Endodermal cell (in vitro differentiated cells): Measurements from ENCODE around the gene MPG. TPM values are rescaled to one million over a fixed set of nuclear protein-coding genes. Genes with fewer than 3 reads are reported as not detected.

Experiments used
- DNase-seq: peaks from one replicate; pipeline ENCODE4 v3.0.0-alpha.2; 2017
- H3K27ac ChIP-seq: 2 replicates; pipeline ENCODE4 v1.5.1; 2013; ENCODE audit warnings: mild to moderate bottlenecking, low read depth, low read length, moderate library complexity
- H3K27me3 ChIP-seq: 2 replicates; pipeline ENCODE4 v1.6.1; 2013; ENCODE audit warnings: mild to moderate bottlenecking, low read length, moderate library complexity; ENCODE audit not compliant: insufficient read depth, control insufficient read depth, poor library complexity, severe bottlenecking
- H3K36me3 ChIP-seq: 2 replicates; pipeline ENCODE4 v1.7.0; 2013; ENCODE audit warnings: mild to moderate bottlenecking, low read length, moderate library complexity; ENCODE audit not compliant: control insufficient read depth, insufficient read depth
- H3K4me1 ChIP-seq: one replicate; pipeline ENCODE4 v1.7.0; 2013; ENCODE audit warnings: low read length; ENCODE audit not compliant: control insufficient read depth, insufficient read depth
- H3K4me3 ChIP-seq: 2 replicates; pipeline ENCODE4 v1.5.1; 2013; ENCODE audit warnings: mild to moderate bottlenecking, low read length, moderate library complexity
- H3K9ac ChIP-seq: 2 replicates; pipeline ENCODE4 v1.6.1; 2013; ENCODE audit warnings: mild to moderate bottlenecking, low read length, moderate library complexity; ENCODE audit not compliant: poor library complexity, severe bottlenecking; ENCODE audit errors: extremely low read depth
- H3K9me3 ChIP-seq: 2 replicates; pipeline ENCODE4 v1.6.1; 2013; ENCODE audit warnings: mild to moderate bottlenecking, low read length, moderate library complexity; ENCODE audit not compliant: control insufficient read depth
- H3K27ac Mint-ChIP-seq: 2 replicates; pipeline ENCODE4 v1.8.0; 2020; ENCODE audit warnings: mixed read lengths
- H3K27me3 Mint-ChIP-seq: 2 replicates; pipeline ENCODE4 v1.8.0; 2021; ENCODE audit warnings: mild to moderate bottlenecking, mixed read lengths; ENCODE audit not compliant: insufficient read depth
- H3K36me3 Mint-ChIP-seq: 2 replicates; pipeline ENCODE4 v1.8.0; 2020; ENCODE audit warnings: low read depth, mixed read lengths
- H3K4me1 Mint-ChIP-seq: 2 replicates; pipeline ENCODE4 v1.8.0; 2020; ENCODE audit warnings: mixed read lengths
- H3K4me3 Mint-ChIP-seq: 2 replicates; pipeline ENCODE4 v1.8.0; 2020; ENCODE audit warnings: mild to moderate bottlenecking, moderate library complexity, mixed read lengths
- H3K9me3 Mint-ChIP-seq: 2 replicates; pipeline ENCODE4 v1.8.0; 2020; ENCODE audit warnings: mild to moderate bottlenecking, mixed read lengths
- WGBS, 2 experiments: methylation state at CpG; one replicate each; pipeline versions ENCODE4 v1.1.5 to v1.1.7; 2013; ENCODE audit warnings: missing lambda C conversion rate in 2 of 2, mixed read lengths in 1 of 2; ENCODE audit not compliant: insufficient coverage in 1 of 2, insufficient read length in 1 of 2; 5-methylcytosine and 5-hydroxymethylcytosine counted together
- total RNA-seq, 2 donors: library from RNA; stranded (reverse); fragmentation: NEBNext Ultra II Directional in 1 of 2; extraction: Animal tissue kit (Norgen Biotek cat#: 25700) in 1 of 2; gene quantifications; 2 replicates in 1 of 2; 3 replicates in 1 of 2; pipeline ENCODE4 v1.2.1, GENCODE V29; 2021
- TF ChIP-seq, protein P1 (sequence below): fragments of 200-600 bp; sonication (generic); conservative IDR thresholded peaks from 2 replicates; pipeline ENCODE4 v1.5.0; 2021; ENCODE audit warnings: antibody characterized with exemption, mild to moderate bottlenecking

The MPG gene
- total RNA-seq, 2 donors from 2014 or later = 59.9 to 62.2 TPM

- H3K4me1 Mint-ChIP-seq = peaks cover 53% of the 10 kb centered on the region
- no peaks in the 10 kb centered on the region for H3K27me3 Mint-ChIP-seq
- H3K36me3 ChIP-seq = no peaks in the 10 kb centered on the region
- DNase-seq = peak; percentile 89
- no peaks in the 10 kb centered on the region for H3K36me3 Mint-ChIP-seq
- 64 to 71% methylated on average over 5 to 12 of the region's 12 CpGs for WGBS, 2 experiments
- H3K9ac ChIP-seq = no peak overlapping the region
- TF ChIP-seq, protein P1, sequence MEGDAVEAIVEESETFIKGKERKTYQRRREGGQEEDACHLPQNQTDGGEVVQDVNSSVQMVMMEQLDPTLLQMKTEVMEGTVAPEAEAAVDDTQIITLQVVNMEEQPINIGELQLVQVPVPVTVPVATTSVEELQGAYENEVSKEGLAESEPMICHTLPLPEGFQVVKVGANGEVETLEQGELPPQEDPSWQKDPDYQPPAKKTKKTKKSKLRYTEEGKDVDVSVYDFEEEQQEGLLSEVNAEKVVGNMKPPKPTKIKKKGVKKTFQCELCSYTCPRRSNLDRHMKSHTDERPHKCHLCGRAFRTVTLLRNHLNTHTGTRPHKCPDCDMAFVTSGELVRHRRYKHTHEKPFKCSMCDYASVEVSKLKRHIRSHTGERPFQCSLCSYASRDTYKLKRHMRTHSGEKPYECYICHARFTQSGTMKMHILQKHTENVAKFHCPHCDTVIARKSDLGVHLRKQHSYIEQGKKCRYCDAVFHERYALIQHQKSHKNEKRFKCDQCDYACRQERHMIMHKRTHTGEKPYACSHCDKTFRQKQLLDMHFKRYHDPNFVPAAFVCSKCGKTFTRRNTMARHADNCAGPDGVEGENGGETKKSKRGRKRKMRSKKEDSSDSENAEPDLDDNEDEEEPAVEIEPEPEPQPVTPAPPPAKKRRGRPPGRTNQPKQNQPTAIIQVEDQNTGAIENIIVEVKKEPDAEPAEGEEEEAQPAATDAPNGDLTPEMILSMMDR = no peak
- peak overlapping the region; percentile 95 for H3K27ac Mint-ChIP-seq
- no peak overlapping the region for H3K27ac ChIP-seq
- H3K9me3 ChIP-seq = no peaks in the 10 kb centered on the region
- no peaks in the 10 kb centered on the region for H3K27me3 ChIP-seq
- peak overlapping the region; percentile 56 for H3K4me3 Mint-ChIP-seq
- H3K9me3 Mint-ChIP-seq = no peaks in the 10 kb centered on the region
- no peak overlapping the region for H3K4me3 ChIP-seq
- H3K4me1 ChIP-seq = peaks cover 33% of the 10 kb centered on the region
These were observed 3.8 kb upstream of the MPG start for GRCh38 chr16:74051-74746.

- peak; percentile 88 for DNase-seq
- H3K9ac ChIP-seq = no peak overlapping the region
- peak overlapping the region; percentile 4 for H3K27ac ChIP-seq
- Mint-ChIP-seq H3K36me3 (peaks cover 3% of the 10 kb centered on the region), H3K27ac (peak overlapping the region; percentile 95), H3K9me3 (no peaks in the 10 kb centered on the region), H3K4me1 (peaks cover 46% of the 10 kb centered on the region), H3K4me3 (peak overlapping the region; percentile 56), H3K27me3 (no peaks in the 10 kb centered on the region)
- WGBS, 2 experiments = 75 to 79% methylated on average over 11 to 16 of the region's 16 CpGs
- H3K9me3 ChIP-seq = no peaks in the 10 kb centered on the region
- H3K36me3 ChIP-seq = peaks cover 4% of the 10 kb centered on the region
- H3K27me3 ChIP-seq = no peaks in the 10 kb centered on the region
- H3K4me1 ChIP-seq = peaks cover 33% of the 10 kb centered on the region
- TF ChIP-seq, protein P1 = peak; percentile 42
- H3K4me3 ChIP-seq = no peak overlapping the region
These were observed 3.2 kb upstream of the MPG start for GRCh38 chr16:74747-75334.

DNA sequence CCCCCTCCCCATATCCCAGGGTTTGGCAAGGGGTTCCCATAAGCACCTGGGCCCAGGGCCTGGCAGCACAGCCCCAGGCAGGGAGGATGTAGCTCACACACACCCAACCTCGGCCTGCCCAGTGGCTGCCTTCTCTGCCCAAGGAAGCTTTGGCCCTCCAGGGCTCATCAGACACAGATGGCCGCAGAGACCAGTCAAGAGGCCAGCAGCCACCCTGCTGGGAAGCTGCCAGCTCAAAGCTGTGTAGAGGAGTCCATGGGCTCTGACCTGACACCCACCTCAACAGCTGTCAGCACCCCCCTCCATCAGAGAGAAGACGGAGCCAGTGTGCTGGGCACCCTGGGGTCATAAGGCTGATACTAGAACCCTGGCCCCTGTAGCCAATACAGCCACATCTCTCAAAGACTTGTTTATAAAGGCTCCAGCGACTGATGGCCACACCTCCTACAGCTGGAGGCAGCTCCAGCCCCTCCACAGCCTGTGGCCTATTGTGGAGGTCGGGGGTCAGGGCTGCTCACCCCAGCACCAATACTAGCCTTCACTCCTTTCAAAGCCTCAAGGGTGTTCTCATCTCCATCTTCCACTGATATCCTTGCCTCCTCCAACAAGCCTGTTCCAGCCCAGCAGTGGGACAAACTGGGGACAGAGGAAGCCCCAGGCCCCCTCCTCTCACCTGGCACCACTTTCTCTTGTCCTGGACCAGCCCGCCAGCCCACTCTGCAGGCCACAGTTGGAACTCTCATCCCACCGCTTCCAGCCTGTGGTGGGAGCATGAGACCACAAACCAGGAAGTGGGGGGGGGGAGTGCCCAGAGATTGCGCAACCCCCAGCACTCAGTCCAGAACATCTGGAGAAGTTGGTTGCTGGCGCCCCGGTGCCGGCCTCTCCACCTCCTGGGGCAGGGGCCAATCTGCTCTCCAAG is 2.2 kb upstream of the MPG start:
- Mint-ChIP-seq H3K27me3 (no peaks in the 10 kb centered on the region), H3K36me3 (peaks cover 10% of the 10 kb centered on the region), H3K9me3 (no peaks in the 10 kb centered on the region), H3K4me3 (no peak overlapping the region), H3K4me1 (peaks cover 42% of the 10 kb centered on the region), H3K27ac (peak overlapping the region; percentile 95)
- Histone ChIP-seq H3K9ac (no peak overlapping the region), H3K27me3 (no peaks in the 10 kb centered on the region), H3K4me1 (peaks cover 27% of the 10 kb centered on the region), H3K27ac (peak overlapping the region; percentile 4), H3K36me3 (peaks cover 12% of the 10 kb centered on the region), H3K4me3 (no peak overlapping the region), H3K9me3 (no peaks in the 10 kb centered on the region)
- peak; percentile 90 for DNase-seq
- WGBS, 2 experiments = 83 to 86% methylated on average over 2 to 11 of the region's 11 CpGs
- TF ChIP-seq, protein P1 = peak; percentile 58
